ENCODE data around the gene ARX.

ARX gene

GRCh38 chrX:25016361-25016671 lies 551 bp upstream of the ARX start:
- DNase-seq, result no peak

DNA sequence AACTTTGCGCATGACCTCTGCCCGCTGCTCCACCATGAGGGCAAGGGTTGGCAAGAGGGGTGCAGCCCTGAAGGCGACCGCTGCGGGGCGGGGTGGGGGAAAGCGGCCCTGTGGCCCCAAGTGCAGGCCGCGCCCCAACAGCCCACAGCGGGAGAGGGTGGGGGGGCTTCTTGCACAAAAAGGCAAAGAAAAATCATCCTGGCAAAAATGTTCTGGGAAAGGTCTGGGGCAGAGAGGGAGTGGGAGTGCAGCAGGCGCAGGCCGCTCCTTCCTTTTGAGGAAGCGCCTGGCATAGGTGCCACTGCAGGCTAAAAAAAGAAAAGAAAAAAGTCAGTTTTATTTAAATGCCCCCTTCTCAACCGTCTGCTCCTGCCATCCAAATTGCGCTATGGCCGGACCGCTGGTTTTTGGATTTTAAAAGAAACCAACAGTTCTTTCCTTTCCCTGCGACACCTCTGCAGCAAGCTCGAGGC lies 1.4 kb downstream of the ARX start:
- DNase-seq, result no peak

DNA sequence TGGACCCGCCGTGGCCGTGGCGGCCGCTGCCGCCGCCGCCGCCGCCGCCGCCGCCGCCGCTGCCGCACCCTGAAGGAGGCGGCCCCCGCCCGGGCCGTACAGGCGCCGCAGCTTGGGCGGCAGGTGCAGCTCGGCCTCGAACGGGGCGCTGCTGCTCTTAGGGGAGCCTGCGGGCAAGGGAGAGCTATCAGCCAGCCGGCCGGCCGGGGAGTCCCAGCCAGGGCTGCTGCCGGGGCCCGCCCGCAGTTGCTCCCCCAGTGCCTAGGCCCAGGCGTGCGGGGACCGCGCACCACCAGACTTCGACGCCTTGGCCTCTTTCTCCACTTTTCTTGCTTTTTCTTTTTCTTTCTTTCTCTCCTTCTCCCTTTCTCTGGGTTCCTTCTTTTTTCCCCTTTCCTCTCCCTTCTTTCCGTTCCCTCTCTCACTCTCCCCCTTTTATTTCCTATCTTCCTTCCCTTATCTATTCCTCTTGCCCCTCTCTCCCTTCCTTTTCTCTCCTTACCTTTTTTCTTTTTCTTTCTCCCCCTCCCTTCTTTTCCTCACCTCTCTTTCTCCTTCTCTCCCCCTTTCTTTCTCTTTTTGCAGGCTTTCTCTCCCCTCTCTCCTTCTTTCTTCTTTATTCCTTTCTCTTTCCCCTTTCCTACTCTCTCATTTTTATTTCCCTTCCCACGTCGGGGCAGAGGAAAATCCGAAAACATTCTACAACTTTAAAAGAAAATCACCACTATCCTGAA lies 2.0 kb downstream of the ARX start:
- DNase-seq, result no peak

GRCh38 chrX:25012793-25013631 lies 2.8 kb downstream of the ARX start:
- no peak for DNase-seq

- no peak for DNase-seq
These were observed 3.4 kb downstream of the ARX start for GRCh38 chrX:25012433-25012735.

DNA sequence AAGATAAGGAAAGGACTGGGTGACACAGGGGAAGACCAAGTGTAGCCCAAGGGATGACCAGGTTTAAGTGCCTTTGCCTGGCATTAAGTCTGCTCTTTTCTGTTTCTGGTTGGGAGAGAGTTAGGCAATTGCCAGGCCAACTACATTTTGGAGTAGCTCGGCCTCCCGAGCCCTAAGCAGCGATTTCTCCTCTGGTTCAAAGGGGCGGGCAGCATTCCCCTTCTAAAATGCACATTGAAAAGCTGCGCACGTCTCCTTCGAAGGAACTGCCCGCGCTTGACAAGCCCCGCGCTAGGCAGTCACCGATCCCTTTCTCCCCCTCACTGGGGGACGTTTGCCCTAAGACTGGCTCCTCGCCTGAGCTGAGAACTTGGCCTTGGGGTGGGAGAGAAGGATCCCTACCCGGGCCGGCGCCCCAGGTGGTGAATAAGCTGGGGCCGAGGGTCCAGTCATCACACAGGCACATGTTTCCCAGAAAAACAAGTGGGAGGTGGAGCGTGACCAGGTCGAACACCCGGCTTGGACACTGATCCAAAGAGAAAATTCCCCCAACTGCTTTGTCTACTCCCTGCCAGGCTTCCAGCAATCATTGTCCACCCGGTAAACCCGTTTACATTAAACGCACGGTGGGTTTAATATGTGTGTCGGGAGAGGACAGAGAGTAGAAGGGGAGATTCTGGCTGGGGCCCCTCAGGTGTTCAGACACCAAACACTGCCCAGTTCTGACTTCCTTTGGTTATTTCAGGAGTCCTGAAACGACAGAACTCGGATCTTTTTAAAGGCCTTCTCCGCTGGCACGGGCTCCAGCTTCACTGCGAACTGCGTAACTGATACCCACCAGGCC lies 4.0 kb downstream of the ARX start:
- no peak for DNase-seq

DNA sequence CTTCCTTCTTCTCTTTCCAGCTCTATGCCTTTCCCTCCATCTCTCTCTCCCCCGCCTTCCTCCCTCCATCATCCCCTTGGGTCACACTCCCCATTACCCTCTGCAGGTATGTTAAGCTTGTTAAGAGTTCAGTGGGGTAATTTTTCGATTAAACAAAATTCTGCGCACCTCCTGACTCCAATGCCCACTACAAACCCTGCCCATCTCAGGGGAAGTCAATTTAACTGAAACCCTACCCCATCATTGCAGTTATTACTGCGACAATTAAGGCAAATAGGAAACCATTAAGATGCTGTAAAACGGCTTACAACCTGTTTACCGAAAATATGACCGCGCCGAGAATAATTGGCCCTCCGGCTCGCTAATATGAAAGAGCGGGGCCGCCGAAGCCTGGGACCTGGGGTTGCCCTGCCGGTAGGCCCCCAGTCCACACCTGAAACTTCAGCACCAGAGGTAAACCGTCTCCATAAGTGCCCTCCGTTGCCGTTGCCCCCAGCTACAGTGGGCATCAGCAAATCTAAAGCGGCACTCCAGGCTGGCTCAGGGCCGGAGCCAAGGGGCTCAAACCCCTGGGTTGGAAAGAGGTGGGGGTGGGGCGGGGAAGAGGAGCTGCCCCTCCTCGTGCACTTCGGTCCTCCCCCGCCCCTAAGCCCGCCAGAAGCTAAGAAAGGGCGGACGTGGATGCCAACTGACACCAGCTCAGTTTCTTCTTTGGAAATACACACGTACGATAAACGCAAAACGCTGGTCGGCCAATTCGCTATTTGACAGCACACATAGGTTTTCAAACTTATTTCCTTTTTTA lies 4.8 kb downstream of the ARX start:
- no peak for DNase-seq

DNA sequence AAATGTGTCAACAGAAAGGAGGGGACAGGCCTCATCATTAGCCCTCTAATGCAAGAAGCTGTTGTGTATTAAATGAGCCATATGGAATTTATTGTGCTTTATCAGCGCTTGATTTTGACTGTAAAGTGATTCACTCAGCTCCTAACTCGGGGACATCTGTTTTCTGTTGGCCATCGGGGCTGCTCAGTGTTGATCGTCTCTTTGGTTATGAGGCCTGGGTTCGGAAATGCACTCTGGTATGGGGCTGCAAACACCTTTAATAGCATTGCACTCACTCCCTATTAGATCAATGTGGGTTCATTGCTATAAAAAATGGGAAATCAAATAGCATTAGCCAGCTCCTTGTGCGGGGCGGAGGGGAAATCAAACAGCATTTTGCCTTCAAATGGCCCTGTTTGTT lies 6.4 kb downstream of the ARX start:
- no peak for DNase-seq

DNA sequence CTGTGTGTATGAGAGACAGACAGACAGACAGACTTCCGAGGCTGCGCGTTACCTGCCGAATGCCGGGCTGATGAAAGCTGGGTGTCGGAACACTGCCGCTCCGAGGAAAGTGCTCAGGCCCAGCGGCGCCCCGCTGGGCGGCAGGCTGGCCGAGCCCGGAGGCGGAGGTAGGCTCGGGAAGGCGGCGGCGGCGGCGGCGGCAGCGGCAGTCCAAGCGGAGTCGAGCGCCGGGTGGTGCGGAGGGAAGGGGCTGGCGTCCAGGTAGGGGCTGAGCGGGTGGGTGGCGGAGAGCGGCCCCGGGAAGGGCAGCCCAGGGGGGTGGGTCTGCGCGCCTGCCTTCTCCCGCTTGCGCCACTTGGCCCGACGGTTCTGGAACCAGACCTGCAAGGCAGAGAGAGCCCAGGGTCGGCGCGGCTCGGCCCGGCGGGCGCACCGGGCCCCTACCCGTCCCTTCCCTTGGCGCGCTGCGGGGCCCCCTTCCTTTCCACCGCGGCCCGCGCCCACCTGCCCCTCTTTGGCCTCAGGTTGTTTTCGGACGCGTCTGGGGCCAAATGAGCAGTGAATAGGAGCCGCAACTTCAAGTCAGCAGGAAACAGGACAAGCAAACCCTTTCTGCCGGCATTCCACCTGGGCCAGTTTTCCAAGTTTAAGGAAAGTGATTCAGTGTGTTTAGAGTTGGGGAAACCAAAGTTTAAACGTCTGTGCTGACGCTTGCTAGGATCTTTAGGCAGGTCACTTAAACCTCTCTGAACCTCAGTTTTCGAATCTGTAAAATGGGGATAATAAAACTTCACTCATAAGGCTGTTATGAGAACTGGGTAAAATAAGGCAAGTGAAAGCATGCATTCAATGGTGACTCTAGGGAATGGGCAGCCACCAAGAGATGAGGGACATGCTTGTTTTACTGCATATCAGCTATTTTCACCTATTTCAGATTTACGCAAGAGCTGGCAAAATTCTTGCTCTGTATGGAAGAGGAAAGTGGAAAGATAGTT lies 8.4 kb downstream of the ARX start:
- no peak for DNase-seq

DNA sequence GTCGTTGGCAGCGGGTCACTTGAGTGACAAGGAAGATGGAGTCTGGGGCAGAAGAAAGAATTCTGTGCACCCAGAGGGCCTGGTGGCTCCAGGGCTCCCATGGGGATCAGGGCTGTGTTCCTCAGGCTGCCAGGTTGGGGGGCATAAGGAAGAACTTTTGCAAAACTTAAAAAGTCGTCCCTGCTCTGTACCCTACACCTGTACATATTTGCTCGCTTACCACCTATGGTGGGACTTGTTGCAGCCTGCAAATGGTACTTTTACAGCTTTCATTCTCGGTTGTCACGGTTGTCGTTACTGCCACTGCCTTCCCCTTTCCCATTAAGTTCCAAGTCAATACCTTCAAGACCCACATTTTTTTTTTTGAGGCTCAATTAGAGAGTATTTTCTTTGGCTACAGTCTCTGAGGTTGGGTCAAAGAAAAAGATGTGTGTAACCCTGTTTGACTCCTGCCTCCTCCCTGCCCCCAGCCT lies 9.1 kb downstream of the ARX start:
- no peak for DNase-seq

GRCh38 chrX:25005382-25006185 lies 10.2 kb downstream of the ARX start:
- no peak for DNase-seq

DNA sequence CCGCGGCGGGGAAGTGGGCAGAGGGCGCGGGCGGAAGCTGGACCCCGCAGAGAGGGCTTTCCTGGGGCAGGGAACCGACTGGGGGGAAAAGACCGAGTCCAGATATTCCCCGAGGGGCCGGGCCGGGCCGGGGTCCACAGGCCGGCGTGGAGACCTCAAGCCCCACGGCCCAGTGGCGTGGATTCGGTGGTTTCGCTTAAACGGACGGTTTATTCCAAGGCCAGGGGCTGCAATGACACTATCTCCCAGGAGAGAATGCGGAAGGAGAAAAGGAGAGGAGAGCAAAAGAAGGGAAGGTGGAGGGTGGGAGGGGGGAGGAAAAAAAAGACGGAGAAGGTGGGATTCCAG lies 10.8 kb downstream of the ARX start:
- no peak for DNase-seq

DNA sequence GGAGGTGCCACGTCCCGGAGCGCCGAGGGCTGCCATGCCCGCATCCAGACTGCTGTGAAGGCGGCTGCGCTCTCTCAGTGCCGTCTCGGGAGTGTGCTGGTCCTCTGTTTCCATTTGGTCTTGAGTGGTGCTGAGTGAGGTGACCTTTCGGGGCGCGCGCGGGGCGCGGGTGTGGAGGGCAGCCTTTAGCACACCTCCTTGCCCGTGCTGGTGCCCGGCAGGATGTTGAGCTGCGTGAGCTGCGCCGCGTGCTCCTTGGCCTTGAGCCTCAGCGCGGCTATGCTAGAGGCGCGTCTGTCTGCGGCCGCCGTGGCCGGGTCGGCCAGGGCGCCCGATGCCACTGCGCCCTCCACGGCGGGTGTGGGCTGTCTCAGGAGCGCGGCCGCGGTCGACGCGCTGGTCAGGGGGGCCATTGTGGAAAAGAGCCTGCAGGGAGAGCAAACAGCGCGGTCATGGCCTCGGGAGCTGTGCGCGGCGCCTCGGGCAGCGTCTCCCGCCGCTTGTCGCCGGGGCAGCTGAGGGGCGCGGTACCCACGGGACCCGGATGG lies 11.2 kb downstream of the ARX start:
- no peak for DNase-seq

GRCh38 chrX:25004040-25004439 lies 11.7 kb downstream of the ARX start:
- DNase-seq, result no peak

DNA sequence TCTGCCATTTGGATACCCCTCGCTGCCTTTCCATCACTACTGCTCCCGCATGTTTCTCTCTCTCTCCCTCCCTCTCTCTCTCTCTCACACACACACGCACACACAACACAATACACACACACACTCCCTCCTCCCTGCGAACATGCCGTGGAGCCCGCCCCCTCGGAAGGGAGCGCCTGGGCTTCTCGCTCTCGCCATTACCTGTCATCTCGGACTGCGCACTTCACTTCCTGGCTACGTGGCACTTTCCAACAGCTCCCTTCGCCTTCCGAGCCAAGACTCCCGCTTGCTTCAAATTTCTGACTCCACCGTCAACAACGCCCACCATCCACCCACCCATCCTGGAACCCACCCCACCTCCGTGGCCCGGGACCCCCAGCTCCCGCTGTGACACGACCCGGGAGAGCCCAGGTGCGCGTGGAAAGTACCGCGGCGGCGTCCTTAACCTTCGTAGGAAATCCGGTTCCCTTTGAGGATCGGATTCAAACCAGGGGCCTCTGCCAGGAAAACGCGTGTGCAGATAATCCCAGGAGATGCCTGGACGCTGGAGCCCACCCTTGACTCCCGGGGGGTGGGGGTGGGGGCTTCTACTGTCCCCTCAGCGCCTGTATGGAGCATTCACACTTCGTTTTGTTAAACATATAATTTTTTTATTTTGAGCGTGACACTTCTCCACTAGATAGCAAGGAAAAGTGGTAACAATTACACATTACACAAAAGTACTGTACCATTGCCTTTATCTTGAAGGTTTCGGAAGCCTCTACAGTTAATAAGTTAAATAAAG lies 12.5 kb downstream of the ARX start:
- DNase-seq, result no peak

GRCh38 chrX:25002661-25003020 lies 13.1 kb downstream of the ARX start:
- DNase-seq, result no peak

DNA sequence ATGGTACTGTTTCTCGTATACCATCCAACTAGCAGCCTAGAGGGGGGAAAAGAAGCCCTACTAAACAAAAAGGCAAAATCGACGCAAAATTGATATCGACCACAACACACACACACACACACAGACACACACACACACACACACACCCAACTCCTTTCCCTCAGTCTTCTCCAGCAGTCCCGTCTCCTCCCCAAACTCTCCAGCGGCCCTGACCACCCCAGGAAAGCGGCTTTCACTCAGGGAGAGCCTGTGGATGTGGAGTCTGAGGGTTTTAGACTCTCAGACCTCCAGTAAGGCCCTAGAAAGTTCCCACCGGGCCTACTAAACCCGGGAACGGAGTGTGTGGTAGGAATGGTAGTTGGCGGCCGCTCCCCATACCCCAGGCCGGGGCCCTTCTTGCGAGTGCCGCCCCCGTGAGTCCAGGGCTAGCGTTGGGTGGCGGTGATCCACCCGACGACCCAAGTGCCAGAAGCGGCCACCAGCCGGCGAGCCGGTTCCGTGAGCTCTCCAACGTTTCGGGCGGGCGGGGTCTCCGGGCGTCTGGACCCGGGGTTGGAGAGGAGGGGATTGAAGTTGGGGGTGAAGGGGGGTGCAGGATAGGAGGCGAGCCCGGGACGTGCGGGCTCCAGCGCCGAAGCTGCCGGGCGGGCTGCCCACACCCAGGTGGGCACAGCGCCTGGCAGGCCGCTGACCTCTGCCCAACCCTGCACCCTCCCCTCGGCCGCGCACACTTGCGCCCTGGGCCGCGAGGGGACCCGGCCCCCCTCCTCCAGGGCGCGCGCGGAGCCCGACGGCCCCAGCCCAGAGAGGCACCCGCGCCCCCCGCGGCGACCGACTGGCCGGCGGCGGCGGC lies 13.7 kb downstream of the ARX start:
- no peak for DNase-seq

DNA sequence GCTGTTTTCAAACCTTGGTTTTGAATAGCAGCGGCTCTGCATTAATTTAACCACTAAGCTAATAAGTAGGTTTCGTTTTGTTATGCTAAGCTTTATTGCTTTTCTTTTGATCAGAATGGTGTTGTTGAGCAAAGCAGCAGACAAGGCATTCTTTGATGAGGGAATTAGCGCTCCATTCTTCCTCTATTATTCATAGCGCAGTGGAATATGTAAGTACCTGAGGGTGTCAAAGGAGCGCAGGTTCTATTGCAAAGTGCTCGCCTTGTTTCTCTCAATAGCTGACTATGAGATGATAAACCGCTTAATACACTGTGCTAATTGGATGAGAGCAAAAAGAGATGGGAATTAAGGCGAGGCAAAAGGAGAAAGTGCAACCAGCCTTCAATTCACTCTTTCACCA lies 16.3 kb downstream of the ARX start:
- DNase-seq, result no peak

All from CD4-positive, alpha-beta T cell treated with Interleukin-15 for 1 hour (primary cell).